IPS-NIHi7 (cell line): ENCODE results near the gene BEAN1.
"Not testable (repeated sequence)": the region's sequence is repeated elsewhere in the genome, so short reads cannot be mapped to it uniquely, and the experiment has no call there.

Source experiments
- DNase-seq: peaks from one replicate; pipeline ENCODE4 v3.0.0; 2012; ENCODE audit warnings: mixed read lengths; ENCODE audit errors: extremely low spot score

The BEAN1 gene

GRCh38 chr16:66486199-66486772 is 59.2 kb downstream of the BEAN1 start:
- DNase-seq: no peak

GRCh38 chr16:66486773-66487579 is 59.9 kb downstream of the BEAN1 start:
- DNase-seq: no peak

- no peak for DNase-seq
These were observed 60.6 kb downstream of the BEAN1 start for GRCh38 chr16:66487580-66488275.

- no peak for DNase-seq
These were observed 61.4 kb downstream of the BEAN1 start for GRCh38 chr16:66488505-66488904.

GRCh38 chr16:66489385-66489784 is 62.3 kb downstream of the BEAN1 start:
- DNase-seq: no peak

- DNase-seq: no peak
These were observed 62.7 kb downstream of the BEAN1 start for GRCh38 chr16:66489818-66490217.

GRCh38 chr16:66490774-66491715 is 64.0 kb downstream of the BEAN1 start:
- no peak for DNase-seq

DNA sequence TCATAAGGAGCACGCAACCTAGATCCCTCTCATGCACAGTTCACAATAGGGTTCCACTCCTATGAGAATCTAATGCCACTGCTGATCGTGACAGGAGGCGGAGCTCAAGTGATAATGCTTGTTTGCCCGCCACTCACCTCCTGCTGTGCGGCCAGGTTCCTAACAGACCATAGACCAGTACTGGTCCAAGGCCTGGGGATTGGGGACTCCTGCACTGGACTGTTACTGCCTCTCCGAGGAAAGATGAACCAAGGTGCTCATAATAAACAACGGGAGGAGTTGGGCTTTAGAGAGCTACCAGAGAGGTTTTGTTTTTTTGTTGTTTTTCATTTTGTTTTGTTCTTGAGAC is 64.6 kb downstream of the BEAN1 start:
- no peak for DNase-seq

DNA sequence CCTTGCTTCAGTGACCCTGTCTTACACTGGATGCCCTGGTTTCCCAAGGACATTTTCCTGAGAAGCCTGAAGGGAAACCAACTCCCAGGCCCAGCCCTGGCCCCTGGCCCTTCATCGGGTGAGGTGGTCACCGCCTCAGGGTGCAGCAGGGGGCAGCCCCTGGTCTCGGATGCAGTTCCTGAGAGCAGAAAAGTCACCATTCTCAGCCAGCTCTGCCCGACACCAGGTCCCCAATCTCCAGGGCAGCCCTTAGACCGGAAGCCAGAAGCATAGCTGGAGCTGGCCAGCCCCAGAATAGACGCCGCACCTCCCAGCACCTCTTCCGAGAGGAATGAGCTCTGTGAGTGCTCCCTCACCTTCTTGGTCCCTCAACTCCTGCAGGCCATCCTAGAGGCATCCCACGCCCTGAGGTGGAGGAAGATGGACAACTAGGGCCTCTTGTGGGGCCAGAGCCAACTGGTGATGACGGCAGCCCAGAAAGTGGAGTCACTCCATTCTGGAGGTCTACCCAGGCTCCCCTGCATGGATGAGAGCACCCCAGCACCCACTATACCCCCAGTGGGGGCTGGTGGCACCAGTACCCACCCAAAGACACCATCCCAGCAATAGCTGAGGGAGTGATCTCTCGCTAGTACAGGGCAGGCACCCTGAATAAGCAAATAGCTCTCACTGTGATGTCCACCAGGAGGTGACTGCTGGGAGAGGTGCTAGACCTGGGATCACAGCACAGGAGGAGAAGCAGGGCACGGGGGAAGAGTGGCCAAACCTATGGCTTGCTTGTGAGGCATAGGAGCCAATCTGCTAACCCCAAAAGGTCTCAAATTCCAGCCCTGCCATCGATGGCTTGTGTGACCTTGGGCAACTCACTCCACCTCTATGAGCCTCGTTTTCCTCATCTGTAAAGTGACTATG is 66.7 kb downstream of the BEAN1 start:
- no peak for DNase-seq

- DNase-seq: no peak
These were observed 67.8 kb downstream of the BEAN1 start for GRCh38 chr16:66494916-66495315.

DNA sequence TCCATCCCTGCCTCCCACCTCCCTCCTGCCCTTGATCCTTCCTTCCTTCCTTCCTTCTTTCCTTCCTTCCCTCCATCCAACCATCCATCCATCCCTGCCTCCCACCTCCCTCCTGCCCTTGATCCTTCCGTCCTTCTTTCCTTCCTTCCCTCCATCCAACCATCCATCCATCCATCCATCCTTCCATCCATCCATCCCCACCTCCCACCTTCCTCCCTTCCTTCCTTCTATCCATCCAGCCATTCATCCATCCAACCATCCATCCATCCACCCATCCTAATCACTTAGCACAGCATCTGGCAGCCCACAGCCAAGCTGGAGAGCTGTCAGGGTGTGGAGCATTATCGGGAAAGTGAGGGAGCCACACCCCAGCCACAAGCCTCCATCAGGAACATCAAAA is 68.3 kb downstream of the BEAN1 start:
- no peak for DNase-seq

DNA sequence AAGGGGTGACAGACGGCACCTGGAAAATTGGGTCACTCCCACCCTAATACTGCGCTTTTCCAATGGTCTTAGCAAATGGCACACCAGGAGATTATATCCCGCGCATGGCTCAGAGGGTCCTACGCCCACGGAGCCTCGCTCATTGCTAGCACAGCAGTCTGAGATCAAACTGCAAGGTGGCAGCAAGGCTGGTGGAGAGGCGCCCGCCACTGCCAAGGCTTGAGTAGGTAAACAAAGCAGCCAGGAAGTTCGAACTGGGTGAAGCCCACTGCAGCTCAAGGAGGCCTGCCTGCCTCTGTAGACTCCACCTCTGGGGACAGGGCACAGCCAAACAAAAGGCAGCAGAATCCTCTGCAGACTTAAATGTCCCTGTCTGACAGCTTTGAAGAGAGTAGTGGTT is 69.1 kb downstream of the BEAN1 start:
- DNase-seq: not testable (repeated sequence)

DNA sequence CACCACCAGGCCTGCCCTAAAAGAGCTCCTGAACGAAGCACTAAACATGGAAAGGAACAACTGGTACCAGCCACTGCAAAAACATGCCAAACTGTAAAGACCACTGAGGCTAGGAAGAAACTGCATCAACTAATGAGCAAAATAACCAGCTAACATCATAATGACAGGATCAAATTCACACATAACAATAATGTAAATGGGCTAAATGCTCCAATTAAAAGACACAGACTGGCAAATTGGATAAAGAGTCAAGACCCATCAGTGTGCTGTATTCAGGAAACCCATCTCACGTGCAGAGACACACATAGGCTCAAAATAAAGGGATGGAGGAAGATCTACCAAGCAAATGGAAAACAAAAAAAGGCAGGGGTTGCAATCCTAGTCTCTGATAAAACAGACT is 70.8 kb downstream of the BEAN1 start:
- DNase-seq: not testable (repeated sequence)

GRCh38 chr16:66501563-66501962 is 74.5 kb downstream of the BEAN1 start:
- not testable (repeated sequence) for DNase-seq

- DNase-seq: no peak
These were observed 75.2 kb downstream of the BEAN1 start for GRCh38 chr16:66502020-66502913.

DNA sequence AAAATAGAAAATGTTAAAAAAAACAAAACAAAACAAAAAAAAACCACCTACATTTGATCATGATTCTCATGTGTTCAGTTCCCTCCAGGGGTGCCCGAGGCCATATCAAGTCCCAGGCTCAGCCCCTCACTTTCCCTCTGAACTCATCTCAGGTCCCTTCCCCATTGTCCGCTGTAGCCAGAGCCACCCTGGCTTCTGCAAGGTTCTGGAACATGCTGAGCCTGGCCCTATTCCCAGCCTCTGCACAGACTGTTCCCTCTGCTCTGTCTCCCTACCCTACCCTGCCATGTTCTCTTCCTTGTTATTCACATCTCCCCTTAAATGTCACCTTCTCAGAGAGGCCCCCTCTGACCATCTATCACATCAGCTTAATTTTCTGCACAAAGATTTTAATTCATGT is 75.9 kb downstream of the BEAN1 start:
- no peak for DNase-seq

DNA sequence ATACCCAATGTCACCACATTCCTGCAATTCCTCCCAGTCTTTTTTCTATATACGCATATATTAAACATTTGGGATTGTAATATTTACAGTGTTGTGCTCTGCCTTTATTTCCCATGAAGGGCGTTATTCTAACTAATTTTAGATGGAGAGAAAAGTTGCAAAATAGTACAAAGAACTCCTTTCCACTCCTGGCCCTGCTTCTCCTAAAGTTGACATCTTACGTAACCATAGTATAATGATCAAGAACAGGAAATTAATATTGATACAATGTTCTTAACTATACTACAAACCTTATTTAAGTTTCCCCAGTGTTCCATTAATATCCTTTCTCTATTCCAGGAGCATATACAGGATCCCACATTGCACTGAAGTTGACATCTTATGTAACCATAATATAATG is 76.5 kb downstream of the BEAN1 start:
- DNase-seq: no peak

DNA sequence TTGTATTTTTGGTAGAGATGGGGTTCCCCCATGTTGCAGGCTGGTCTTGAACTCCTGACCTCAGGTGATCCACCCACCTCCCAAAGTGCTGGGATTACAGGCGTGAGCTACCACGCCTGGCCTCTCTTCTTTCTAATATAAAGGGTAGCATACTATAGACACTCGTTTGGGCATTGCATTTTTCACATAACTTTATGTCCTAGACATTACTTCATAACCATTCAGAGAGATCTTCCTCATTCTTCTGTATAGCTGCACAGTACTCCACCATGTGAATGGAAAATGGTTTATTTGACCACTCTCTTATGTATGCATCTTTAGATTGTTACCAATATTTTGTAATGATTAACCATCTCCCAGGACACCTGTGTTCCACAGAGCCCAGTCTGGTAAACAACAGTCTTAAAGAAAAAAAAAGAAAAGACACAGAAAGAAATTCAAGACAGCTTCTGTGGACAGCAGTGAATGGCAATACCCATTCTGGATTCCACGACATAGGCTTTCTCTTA is 80.7 kb downstream of the BEAN1 start:
- DNase-seq: no peak

DNA sequence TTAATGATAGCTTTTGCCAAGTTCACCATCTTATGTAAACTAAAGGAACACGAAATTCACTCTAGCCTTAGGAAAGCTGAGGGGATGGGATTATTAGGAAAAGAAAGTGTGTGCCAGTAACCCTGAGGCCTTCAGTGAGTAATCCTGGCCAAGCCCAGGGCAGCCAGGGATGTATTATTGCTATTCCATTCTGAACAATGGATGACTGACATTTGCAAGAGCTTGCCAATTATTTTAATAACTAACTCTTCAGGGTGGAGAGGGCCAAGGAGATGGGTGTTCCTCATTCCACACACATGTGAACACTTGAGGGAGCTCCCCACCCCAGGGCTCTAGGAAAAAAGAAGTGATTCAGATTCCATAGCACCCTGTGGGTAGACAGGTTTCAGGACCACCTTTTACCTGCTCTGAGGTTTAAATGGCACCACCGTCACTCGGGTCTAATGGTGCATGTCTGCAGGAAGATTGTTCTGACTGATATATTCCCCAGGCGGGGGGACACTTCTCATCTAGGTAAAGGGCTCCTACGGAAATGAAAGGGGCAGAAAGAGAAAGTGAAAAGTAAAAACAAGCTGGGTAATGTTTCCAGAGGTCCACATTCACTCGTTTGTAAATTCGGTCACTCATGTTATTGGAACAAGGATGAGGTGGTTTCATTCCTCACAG is 81.3 kb downstream of the BEAN1 start:
- DNase-seq: no peak
